GM12874 (cell line): ENCODE data around the gene C3orf20.
A peak's percentile ranks its signal among the peaks of the same experiment; 100 is the strongest.

Experiments used
- CTCF ChIP-seq: IDR thresholded peaks from 2 replicates; pipeline ENCODE4 v1.5.1; 2011; ENCODE audit warnings: low read depth, mild to moderate bottlenecking, control low read depth, low read length, moderate library complexity; ENCODE audit not compliant: insufficient read depth

The C3orf20 gene

GRCh38 chr3:14789221-14789620 lies 114.3 kb downstream of the C3orf20 start:
- no peak for TF ChIP-seq CTCF

- no peak for TF ChIP-seq CTCF
These were observed 114.8 kb downstream of the C3orf20 start for GRCh38 chr3:14789640-14790285.

- peak; percentile 77 for TF ChIP-seq CTCF
These were observed 116.5 kb downstream of the C3orf20 start for GRCh38 chr3:14791343-14791945.

- TF ChIP-seq CTCF, result no peak
These were observed 117.8 kb downstream of the C3orf20 start for GRCh38 chr3:14792691-14793121.

- TF ChIP-seq CTCF, result no peak
These were observed 118.4 kb downstream of the C3orf20 start for GRCh38 chr3:14793126-14793857.

GRCh38 chr3:14793858-14794234 lies 118.9 kb downstream of the C3orf20 start:
- TF ChIP-seq CTCF, result no peak

- no peak for TF ChIP-seq CTCF
These were observed 119.5 kb downstream of the C3orf20 start for GRCh38 chr3:14794435-14794834.
